Neural cell (in vitro differentiated cells): ENCODE measurements around the gene SLC25A22. TPM values are rescaled to one million over a fixed set of nuclear protein-coding genes. Genes with fewer than 3 reads are reported as not detected.
A peak's percentile ranks its signal among the peaks of the same experiment; 100 is the strongest.

Experiments used
- H2AFZ ChIP-seq: fragments of 200-600, 300-800 bp; sonication (generic), shearing (Covaris generic); 2 replicates; pipeline ENCODE4 v1.6.0; 2014; ENCODE audit warnings: low read depth, mild to moderate bottlenecking, antibody characterized with exemption, low read length, moderate library complexity
- H3F3A ChIP-seq: fragments of 200-600 bp; shearing (Covaris generic); 2 replicates; pipeline ENCODE4 v1.6.1; 2016; ENCODE audit warnings: mild to moderate bottlenecking, moderate library complexity, mixed read lengths, antibody characterized with exemption, low read length; ENCODE audit not compliant: insufficient read depth, poor library complexity, severe bottlenecking
- H3K27ac ChIP-seq: fragments of 200-600, 300-800 bp; sonication (generic), shearing (Covaris generic); 2 replicates; pipeline ENCODE4 v1.5.1; 2014; ENCODE audit warnings: mild to moderate bottlenecking, low read length, moderate library complexity
- H3K27me3 ChIP-seq: fragments of 300-800, 200-600 bp; sonication (generic), shearing (Covaris generic); 2 replicates; pipeline ENCODE4 v1.6.0; 2014; ENCODE audit warnings: mild to moderate bottlenecking, low read depth, low read length, moderate library complexity; ENCODE audit not compliant: insufficient read depth
- H3K36me3 ChIP-seq: fragments of 300-800, 200-600 bp; sonication (generic), shearing (Covaris generic); 2 replicates; pipeline ENCODE4 v1.5.1; 2014; ENCODE audit warnings: mild to moderate bottlenecking, antibody characterized with exemption, low read length, moderate library complexity; ENCODE audit not compliant: insufficient read depth
- H3K4me2 ChIP-seq: fragments of 300-800, 200-600 bp; sonication (generic), shearing (Covaris generic); 2 replicates; pipeline ENCODE4 v1.6.0; 2014; ENCODE audit warnings: mild to moderate bottlenecking, low read length
- H3K4me3 ChIP-seq: fragments of 300-800, 200-600 bp; sonication (generic), shearing (Covaris generic); 2 replicates; pipeline ENCODE4 v1.5.1; 2014; ENCODE audit warnings: mild to moderate bottlenecking, low read length, moderate library complexity
- H3K79me2 ChIP-seq: fragments of 200-600 bp; shearing (Covaris generic); replicated peaks from 2 replicates; pipeline ENCODE4 v1.6.0; 2014; ENCODE audit warnings: mild to moderate bottlenecking, low read length, moderate library complexity; ENCODE audit not compliant: insufficient read depth
- H3K9ac ChIP-seq: fragments of 300-800, 200-600 bp; sonication (generic), shearing (Covaris generic); 2 replicates; pipeline ENCODE4 v1.6.1; 2016; ENCODE audit warnings: mild to moderate bottlenecking, low read length, mixed read lengths
- H3K9me2 ChIP-seq: fragments of 200-600 bp; shearing (Covaris generic); 2 replicates; pipeline ENCODE4 v1.6.1; 2016; ENCODE audit warnings: mild to moderate bottlenecking, low read length, mixed read lengths; ENCODE audit not compliant: insufficient read depth
- H3K9me3 ChIP-seq: fragments of 200-600, 300-800 bp; sonication (generic), shearing (Covaris generic); 2 replicates; pipeline ENCODE4 v1.6.1; 2016; ENCODE audit warnings: mild to moderate bottlenecking, mixed run types, low read length, moderate library complexity, mixed read lengths
- H4K20me1 ChIP-seq: fragments of 200-600 bp; shearing (Covaris generic); 2 replicates; pipeline ENCODE4 v1.6.1; 2016; ENCODE audit warnings: mild to moderate bottlenecking, mixed run types; ENCODE audit not compliant: insufficient read depth
- EP300 ChIP-seq: fragments of 450-650 bp; conservative IDR thresholded peaks from 2 replicates; pipeline ENCODE4 v1.6.1; 2014; ENCODE audit warnings: antibody characterized with exemption, mild to moderate bottlenecking, moderate library complexity; ENCODE audit not compliant: poor library complexity, severe bottlenecking
- EZH2 ChIP-seq: fragments of 200-600, 300-800 bp; shearing (Covaris generic), sonication (generic); IDR thresholded peaks from 2 replicates; pipeline ENCODE4 v1.6.1; 2014; ENCODE audit warnings: antibody characterized with exemption, low read length, borderline replicate concordance, mild to moderate bottlenecking; ENCODE audit not compliant: insufficient read depth, poor library complexity, severe bottlenecking
- MXI1 ChIP-seq: fragments of 450-650 bp; conservative IDR thresholded peaks from 2 replicates; pipeline ENCODE4 v1.6.1; 2014; ENCODE audit warnings: antibody characterized with exemption, mild to moderate bottlenecking; ENCODE audit not compliant: poor library complexity, severe bottlenecking
- POLR2AphosphoS5 ChIP-seq: IDR thresholded peaks from 2 replicates; pipeline ENCODE4 v1.6.1; 2012
- RAD21 ChIP-seq: fragments of 450-650 bp; conservative IDR thresholded peaks from 2 replicates; pipeline ENCODE4 v1.6.1; 2014; ENCODE audit warnings: antibody characterized with exemption, mild to moderate bottlenecking, moderate library complexity
- SMC3 ChIP-seq: fragments of 450-650 bp; conservative IDR thresholded peaks from 2 replicates; pipeline ENCODE4 v1.6.1; 2014; ENCODE audit warnings: antibody characterized with exemption, mild to moderate bottlenecking, moderate library complexity; ENCODE audit not compliant: poor library complexity
- polyA plus RNA-seq: library from polyadenylated mRNA; depleted of rRNA; stranded (reverse); fragments of >200 nt; gene quantifications from 2 replicates; pipeline ENCODE4 v1.2.3, GENCODE V29; 2014
- TF ChIP-seq, protein P1 (sequence below): IDR thresholded peaks from 2 replicates; pipeline ENCODE4 v1.6.1; 2012; ENCODE audit warnings: borderline replicate concordance
- TF ChIP-seq, protein P2 (sequence below): fragments of 450-650 bp; IDR thresholded peaks from 2 replicates; pipeline ENCODE4 v1.5.1; 2014; ENCODE audit warnings: antibody characterized with exemption, mild to moderate bottlenecking, moderate library complexity; ENCODE audit not compliant: poor library complexity, severe bottlenecking

Gene SLC25A22
- polyA plus RNA-seq, 1 donor from 2014 or later = 40.9 TPM

DNA sequence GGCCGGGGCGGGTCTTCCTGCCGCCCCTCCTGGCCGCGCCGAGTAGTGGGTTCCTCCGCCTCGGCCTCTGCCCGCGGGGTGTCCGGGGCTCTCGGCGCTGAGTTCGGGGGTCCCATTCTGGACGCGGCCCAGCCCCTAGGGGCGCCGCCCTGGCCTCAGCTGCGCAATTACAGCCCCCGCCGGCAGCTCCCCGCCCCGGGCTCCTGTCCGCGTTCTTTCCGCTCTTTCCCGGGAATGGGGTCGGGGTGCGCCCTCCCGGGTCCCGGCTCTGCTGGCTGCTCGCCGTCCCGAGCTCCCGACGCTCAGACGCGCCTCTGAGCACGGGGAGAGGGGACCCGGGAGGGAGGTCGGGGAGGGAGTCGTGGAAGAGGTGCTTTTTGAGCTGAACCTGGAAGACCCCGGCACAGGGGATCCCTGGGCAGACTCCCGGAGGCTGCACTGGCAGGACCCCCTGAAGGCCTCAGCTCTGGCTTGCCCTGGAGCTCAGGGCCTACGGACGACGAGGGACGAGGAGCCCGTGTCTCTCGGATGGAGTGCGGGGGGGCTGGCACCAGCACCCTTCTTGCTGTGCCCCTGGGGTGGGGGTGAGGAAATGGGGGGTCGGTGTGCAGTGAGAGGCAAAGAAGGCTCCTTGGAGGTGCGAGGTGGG, 45.1 kb upstream of the SLC25A22 start:
- Histone ChIP-seq H3K27ac (no peak overlapping the region), H3K79me2 (peaks cover 12% of the 10 kb centered on the region), H3K4me2 (no peak overlapping the region), H3K4me3 (peak overlapping the region; percentile 88), H3K27me3 (peaks cover 4% of the 10 kb centered on the region), H3K9ac (peak overlapping the region; percentile 83), H3K9me3 (no peaks in the 10 kb centered on the region), H3K36me3 (no peaks in the 10 kb centered on the region), H3F3A (no peaks in the 10 kb centered on the region), H2AFZ (no peak overlapping the region), H4K20me1 (no peaks in the 10 kb centered on the region), H3K9me2 (no peaks in the 10 kb centered on the region)
- TF ChIP-seq EP300 (no peak), POLR2AphosphoS5 (no peak), RAD21 (no peak), EZH2 (no peak)
- TF ChIP-seq, protein P1, sequence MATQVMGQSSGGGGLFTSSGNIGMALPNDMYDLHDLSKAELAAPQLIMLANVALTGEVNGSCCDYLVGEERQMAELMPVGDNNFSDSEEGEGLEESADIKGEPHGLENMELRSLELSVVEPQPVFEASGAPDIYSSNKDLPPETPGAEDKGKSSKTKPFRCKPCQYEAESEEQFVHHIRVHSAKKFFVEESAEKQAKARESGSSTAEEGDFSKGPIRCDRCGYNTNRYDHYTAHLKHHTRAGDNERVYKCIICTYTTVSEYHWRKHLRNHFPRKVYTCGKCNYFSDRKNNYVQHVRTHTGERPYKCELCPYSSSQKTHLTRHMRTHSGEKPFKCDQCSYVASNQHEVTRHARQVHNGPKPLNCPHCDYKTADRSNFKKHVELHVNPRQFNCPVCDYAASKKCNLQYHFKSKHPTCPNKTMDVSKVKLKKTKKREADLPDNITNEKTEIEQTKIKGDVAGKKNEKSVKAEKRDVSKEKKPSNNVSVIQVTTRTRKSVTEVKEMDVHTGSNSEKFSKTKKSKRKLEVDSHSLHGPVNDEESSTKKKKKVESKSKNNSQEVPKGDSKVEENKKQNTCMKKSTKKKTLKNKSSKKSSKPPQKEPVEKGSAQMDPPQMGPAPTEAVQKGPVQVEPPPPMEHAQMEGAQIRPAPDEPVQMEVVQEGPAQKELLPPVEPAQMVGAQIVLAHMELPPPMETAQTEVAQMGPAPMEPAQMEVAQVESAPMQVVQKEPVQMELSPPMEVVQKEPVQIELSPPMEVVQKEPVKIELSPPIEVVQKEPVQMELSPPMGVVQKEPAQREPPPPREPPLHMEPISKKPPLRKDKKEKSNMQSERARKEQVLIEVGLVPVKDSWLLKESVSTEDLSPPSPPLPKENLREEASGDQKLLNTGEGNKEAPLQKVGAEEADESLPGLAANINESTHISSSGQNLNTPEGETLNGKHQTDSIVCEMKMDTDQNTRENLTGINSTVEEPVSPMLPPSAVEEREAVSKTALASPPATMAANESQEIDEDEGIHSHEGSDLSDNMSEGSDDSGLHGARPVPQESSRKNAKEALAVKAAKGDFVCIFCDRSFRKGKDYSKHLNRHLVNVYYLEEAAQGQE = no peak
- TF ChIP-seq, protein P2, sequence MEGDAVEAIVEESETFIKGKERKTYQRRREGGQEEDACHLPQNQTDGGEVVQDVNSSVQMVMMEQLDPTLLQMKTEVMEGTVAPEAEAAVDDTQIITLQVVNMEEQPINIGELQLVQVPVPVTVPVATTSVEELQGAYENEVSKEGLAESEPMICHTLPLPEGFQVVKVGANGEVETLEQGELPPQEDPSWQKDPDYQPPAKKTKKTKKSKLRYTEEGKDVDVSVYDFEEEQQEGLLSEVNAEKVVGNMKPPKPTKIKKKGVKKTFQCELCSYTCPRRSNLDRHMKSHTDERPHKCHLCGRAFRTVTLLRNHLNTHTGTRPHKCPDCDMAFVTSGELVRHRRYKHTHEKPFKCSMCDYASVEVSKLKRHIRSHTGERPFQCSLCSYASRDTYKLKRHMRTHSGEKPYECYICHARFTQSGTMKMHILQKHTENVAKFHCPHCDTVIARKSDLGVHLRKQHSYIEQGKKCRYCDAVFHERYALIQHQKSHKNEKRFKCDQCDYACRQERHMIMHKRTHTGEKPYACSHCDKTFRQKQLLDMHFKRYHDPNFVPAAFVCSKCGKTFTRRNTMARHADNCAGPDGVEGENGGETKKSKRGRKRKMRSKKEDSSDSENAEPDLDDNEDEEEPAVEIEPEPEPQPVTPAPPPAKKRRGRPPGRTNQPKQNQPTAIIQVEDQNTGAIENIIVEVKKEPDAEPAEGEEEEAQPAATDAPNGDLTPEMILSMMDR = no peak

DNA sequence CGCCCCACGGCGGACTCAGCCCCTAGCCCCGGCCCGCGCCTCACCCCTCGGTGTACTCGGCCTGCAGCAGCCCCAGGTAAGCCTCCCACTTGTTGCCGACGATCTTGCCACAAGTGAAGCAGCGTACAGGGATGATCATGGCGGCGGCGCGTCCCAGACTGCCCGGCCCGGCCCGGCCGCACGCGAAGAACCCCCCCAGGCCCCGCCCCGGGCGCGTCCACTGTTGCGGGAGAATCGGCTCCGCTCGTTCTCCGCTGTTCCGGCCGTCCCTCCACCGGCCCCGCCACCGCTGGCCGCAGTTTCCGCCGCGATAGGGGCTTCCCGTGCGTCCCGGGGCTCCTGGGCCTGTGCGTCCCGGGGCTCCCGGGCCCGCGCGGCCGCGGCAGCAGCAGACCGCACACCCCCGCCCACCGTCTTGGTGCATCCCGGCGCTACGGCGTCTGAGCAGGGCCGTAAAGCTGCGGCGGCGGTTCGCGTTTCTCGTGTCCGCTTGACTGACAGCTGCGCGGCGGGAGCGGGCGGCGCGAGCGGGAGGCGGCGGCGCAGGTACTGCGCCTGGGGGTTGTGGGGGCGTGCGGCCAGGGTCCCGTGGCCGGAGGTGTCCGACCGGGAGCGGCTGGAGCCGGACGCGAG, 44.4 kb upstream of the SLC25A22 start, which contains the start of the genes POLR2L and TSPAN4:
Gene POLR2L (minus strand): TSS at position 160 of the 633 bp plus-strand sequence. CDS start 21 bp downstream, at position 139.
Gene TSPAN4 (plus strand): TSS at position 483 of the 633 bp plus-strand sequence. CDS start 7,453 bp downstream, outside the sequence.
- Histone ChIP-seq H3K27me3 (peaks cover 4% of the 10 kb centered on the region), H3K27ac (peak within 1 kb of the TSS; percentile 59), H4K20me1 (no peaks in the 10 kb centered on the region), H3K36me3 (no peaks in the 10 kb centered on the region), H3F3A (no peaks in the 10 kb centered on the region), H3K9ac (peak within 1 kb of the TSS; percentile 83), H3K4me3 (peak within 1 kb of the TSS; percentile 88), H2AFZ (no peak within 1 kb of the TSS), H3K79me2 (peaks cover 12% of the 10 kb centered on the region), H3K9me3 (no peaks in the 10 kb centered on the region), H3K9me2 (no peaks in the 10 kb centered on the region), H3K4me2 (no peak within 1 kb of the TSS)
- peak; percentile 50 for TF ChIP-seq SMC3
- peak; percentile 93 for TF ChIP-seq MXI1
- peak; percentile 84 for TF ChIP-seq POLR2AphosphoS5
- TF ChIP-seq, protein P2 = no peak
- TF ChIP-seq EZH2 = no peak
- TF ChIP-seq RAD21 = peak; percentile 25
- TF ChIP-seq, protein P1 = no peak
- TF ChIP-seq EP300 = peak; percentile 69
